DND-41 (cell line): ENCODE measurements around the gene CTTNBP2.
"Not testable (repeated sequence)": the region's sequence is repeated elsewhere in the genome, so short reads cannot be mapped to it uniquely, and the experiment has no call there.

Experiments used
- ATAC-seq: fragments of 200-7000 bp; cut with Tn5 transposase; 3 replicates; pipeline ENCODE4 v1.9.1; 2021; ENCODE audit warnings: low read depth; ENCODE audit not compliant: insufficient read depth
- DNase-seq: peaks from one replicate; pipeline ENCODE4 v3.0.0-alpha.2; 2020
- H2AFZ ChIP-seq: 2 replicates; pipeline ENCODE4 v1.6.0; 2012; ENCODE audit warnings: low read depth, low read length
- H3K27ac ChIP-seq: 2 replicates; pipeline ENCODE4 v1.5.1; 2012; ENCODE audit warnings: low read length, inconsistent platforms
- H3K27me3 ChIP-seq: fragments of 200-600 bp; sonication (generic); 2 replicates; pipeline ENCODE4 v1.6.0; 2012; ENCODE audit warnings: low read length, mild to moderate bottlenecking, inconsistent platforms; ENCODE audit not compliant: insufficient read depth, poor library complexity
- H3K36me3 ChIP-seq: 2 replicates; pipeline ENCODE4 v1.5.1; 2012; ENCODE audit warnings: low read length, inconsistent platforms; ENCODE audit not compliant: insufficient read depth
- H3K4me1 ChIP-seq: 2 replicates; pipeline ENCODE4 v1.5.1; 2012; ENCODE audit warnings: mild to moderate bottlenecking, low read length; ENCODE audit not compliant: insufficient read depth
- H3K4me2 ChIP-seq: 2 replicates; pipeline ENCODE4 v1.6.0; 2012; ENCODE audit warnings: mild to moderate bottlenecking, moderate library complexity, low read length, inconsistent platforms; ENCODE audit not compliant: insufficient read depth
- H3K4me3 ChIP-seq, 2 experiments: fragments of 200-600 bp in 1 of 2; shearing (Covaris generic) in 1 of 2; 2 replicates each; pipeline ENCODE4 v1.5.1; 2012 to 2016; ENCODE audit warnings: inconsistent platforms in 2 of 2, low read length in 2 of 2, mild to moderate bottlenecking in 2 of 2, low read depth in 1 of 2, moderate library complexity in 1 of 2
- H3K79me2 ChIP-seq: 2 replicates; pipeline ENCODE4 v1.6.0; 2012; ENCODE audit warnings: low read length, inconsistent platforms; ENCODE audit not compliant: insufficient read depth
- H3K9ac ChIP-seq: 2 replicates; pipeline ENCODE4 v1.6.0; 2012; ENCODE audit warnings: low read depth, mild to moderate bottlenecking, inconsistent platforms, low read length, moderate library complexity
- H3K9me3 ChIP-seq: 2 replicates; pipeline ENCODE4 v1.5.1; 2012; ENCODE audit warnings: low read length, moderate library complexity, mild to moderate bottlenecking, inconsistent platforms; ENCODE audit not compliant: insufficient read depth, severe bottlenecking
- H4K20me1 ChIP-seq: 2 replicates; pipeline ENCODE4 v1.6.0; 2012; ENCODE audit warnings: low read length; ENCODE audit not compliant: insufficient read depth
- CTCF ChIP-seq: IDR thresholded peaks from 2 replicates; pipeline ENCODE4 v1.5.1; 2012; ENCODE audit warnings: borderline replicate concordance, low read length, moderate library complexity, mild to moderate bottlenecking; ENCODE audit not compliant: poor library complexity, severe bottlenecking; ENCODE audit errors: extremely low read depth
- EZH2 ChIP-seq: IDR thresholded peaks from 3 replicates; pipeline ENCODE4 v1.6.1; 2012; ENCODE audit warnings: borderline replicate concordance, low read depth, mild to moderate bottlenecking, moderate library complexity, low read length, inconsistent platforms; ENCODE audit not compliant: severe bottlenecking

CTTNBP2 gene

GRCh38 chr7:117715784-117716445, 157.3 kb downstream of the CTTNBP2 start:
- ATAC-seq = peak; percentile 80
- Histone ChIP-seq H3K4me2 (peak overlapping the region; percentile 37; the same call in 1 of the 2 replicates), H3K79me2 (no peaks in the 10 kb centered on the region), H3K27ac (peak overlapping the region; percentile 85), H4K20me1 (no peaks in the 10 kb centered on the region), H3K9me3 (no peaks in the 10 kb centered on the region), H3K36me3 (no peaks in the 10 kb centered on the region), H3K4me1 (peaks cover 55% of the 10 kb centered on the region), H3K4me3 (0 out of 4 replicates have a peak overlapping the region, but pooled peaks of 1 of the 2 experiments have one; percentile 8), H2AFZ (peak overlapping the region; percentile 49), H3K9ac (peak overlapping the region; percentile 25), H3K27me3 (no peaks in the 10 kb centered on the region)
- no peak for TF ChIP-seq EZH2
- TF ChIP-seq CTCF = peak; percentile 94
- peak; percentile 79 for DNase-seq

- Histone ChIP-seq H3K79me2 (no peaks in the 10 kb centered on the region), H3K9ac (peak overlapping the region; percentile 43), H3K36me3 (no peaks in the 10 kb centered on the region), H3K27ac (peak overlapping the region; percentile 85), H3K27me3 (no peaks in the 10 kb centered on the region), H3K4me1 (peaks cover 86% of the 10 kb centered on the region), H3K4me2 (peak overlapping the region; percentile 48), H4K20me1 (no peaks in the 10 kb centered on the region), H3K9me3 (no peaks in the 10 kb centered on the region), H3K4me3 (no peak overlapping the region), H2AFZ (peak overlapping the region; percentile 42; the same call in 1 of the 2 replicates)
- ATAC-seq (peak; percentile 75), DNase-seq (peak; percentile 70)
- TF ChIP-seq CTCF = no peak
Measured at GRCh38 chr7:117711556-117711955, 161.7 kb downstream of the CTTNBP2 start.

- H3K9ac ChIP-seq, H4K20me1 ChIP-seq, H3K36me3 ChIP-seq, DNase-seq, H3K9me3 ChIP-seq, H3K27ac ChIP-seq, ATAC-seq, H3K4me3 ChIP-seq, H3K79me2 ChIP-seq, H2AFZ ChIP-seq, H3K4me2 ChIP-seq, H3K27me3 ChIP-seq: not testable (repeated sequence)
- peaks cover 58% of the 10 kb centered on the region for H3K4me1 ChIP-seq
Measured at GRCh38 chr7:117708173-117708572, 165.1 kb downstream of the CTTNBP2 start.

- no peak overlapping the region for H2AFZ ChIP-seq
- no peak overlapping the region for H3K9ac ChIP-seq
- H3K36me3 ChIP-seq = no peaks in the 10 kb centered on the region
- no peaks in the 10 kb centered on the region for H3K27me3 ChIP-seq
- H3K4me1 ChIP-seq = peaks cover 47% of the 10 kb centered on the region
- no peak overlapping the region for H3K4me3 ChIP-seq
- H3K9me3 ChIP-seq = no peaks in the 10 kb centered on the region
- no peaks in the 10 kb centered on the region for H4K20me1 ChIP-seq
- H3K4me2 ChIP-seq = no peak overlapping the region
- TF ChIP-seq EZH2 = no peak
- TF ChIP-seq CTCF = no peak
- DNase-seq = no peak
- no peak overlapping the region for H3K27ac ChIP-seq
- no peak for ATAC-seq
- H3K79me2 ChIP-seq = no peaks in the 10 kb centered on the region
Measured at GRCh38 chr7:117707080-117707479, 166.2 kb downstream of the CTTNBP2 start.
